A549 (cell line): ENCODE results near the gene BCOR. TPM values are rescaled to one million over a fixed set of nuclear protein-coding genes. Genes with fewer than 3 reads are reported as not detected.

ENCODE experiments used
- ATAC-seq, 2 experiments: fragments of 200-7000 bp in 1 of 2; fragments of >200 bp in 1 of 2; cut with Nextera tagmentation in 1 of 2; cut with Tn5 transposase in 1 of 2; 3 replicates each; pipeline versions ENCODE4 v1.8.0 to v1.9.1; 2018 to 2020; ENCODE audit warnings: mild to moderate bottlenecking in 1 of 2, moderate library complexity in 1 of 2
- CTCF ChIA-PET: fragments of 300-600 bp; sonication (Branson Sonifier 250); formaldehyde crosslinking; extraction: SDS; loops from one replicate; lab custom pipeline; 2021; ENCODE audit warnings: antibody characterized with exemption, inconsistent platforms; lab: Yijun Ruan, JAX
- POLR2A ChIA-PET: fragments of 350-600 bp; formaldehyde crosslinking; extraction: SDS; loops from one replicate; lab custom pipeline; 2021; ENCODE audit warnings: antibody characterized with exemption, inconsistent platforms; lab: Yijun Ruan, JAX
- DNase-seq, 2 experiments: peaks; one replicate each; pipeline versions ENCODE4 v3.0.0 to v3.0.0-alpha.2; 2011 to 2016; ENCODE audit warnings: low read depth in 1 of 2, low spot score in 1 of 2
- FAIRE-seq: peaks from 2 replicates; lab custom pipeline; 2011; peaks lifted over from hg19 to GRCh38; lab: Jason Lieb, UNC
- H3K27ac ChIP-seq, 2 experiments: fragments of >200 bp; sonication (Bioruptor Twin); formaldehyde crosslinking; 3 replicates each; pipeline ENCODE4 v1.5.1; 2016 to 2017
- H3K4me1 ChIP-seq: fragments of >200 bp; sonication (Bioruptor Twin); formaldehyde crosslinking; 3 replicates; pipeline ENCODE4 v1.6.1; 2016
- H3K4me2 ChIP-seq: fragments of >200 bp; sonication (Bioruptor Twin); formaldehyde crosslinking; 3 replicates; pipeline ENCODE4 v1.6.1; 2016
- H3K4me3 ChIP-seq: fragments of >200 bp; sonication (Bioruptor Twin); formaldehyde crosslinking; 3 replicates; pipeline ENCODE4 v1.5.1; 2016
- H3K9me3 ChIP-seq: fragments of >200 bp; sonication (Bioruptor Twin); formaldehyde crosslinking; 3 replicates; pipeline ENCODE4 v1.6.1; 2016
- BHLHE40 ChIP-seq: IDR thresholded peaks from 2 replicates; pipeline ENCODE4 v1.6.1; 2012; ENCODE audit warnings: low read depth, low read length, inconsistent platforms
- CBX8 ChIP-seq: fragments of 200-600 bp; sonication (generic); IDR thresholded peaks from 2 replicates; pipeline ENCODE4 v1.6.1; 2016
- FOSL2 ChIP-seq, 2 experiments: fragments of 450-650 bp in 1 of 2; fragments of >200 bp in 1 of 2; sonication (Bioruptor Twin) in 1 of 2; formaldehyde crosslinking; IDR thresholded peaks; 2 replicates each; pipeline versions ENCODE4 v1.5.0 to v1.6.1; 2016 to 2020; ENCODE audit warnings: mild to moderate bottlenecking in 1 of 2, moderate library complexity in 1 of 2
- GATA3 ChIP-seq: IDR thresholded peaks from 2 replicates; pipeline ENCODE4 v1.6.1; 2012; ENCODE audit warnings: borderline replicate concordance
- HDAC2 ChIP-seq: fragments of 200-600 bp; sonication (generic); IDR thresholded peaks from 2 replicates; pipeline ENCODE4 v1.6.1; 2016
- HOXA7 ChIP-seq: fragments of 250-450 bp; sonication (Bioruptor Pico); IDR thresholded peaks from 2 replicates; pipeline ENCODE4 v1.5.0; 2020; ENCODE audit warnings: mild to moderate bottlenecking, moderate library complexity
- HOXB13 ChIP-seq: fragments of 250-450 bp; sonication (Bioruptor Pico); IDR thresholded peaks from 2 replicates; pipeline ENCODE4 v1.5.0; 2020; ENCODE audit warnings: low read depth, mild to moderate bottlenecking, moderate library complexity
- HOXB5 ChIP-seq: fragments of 250-450 bp; sonication (Bioruptor Pico); IDR thresholded peaks from 2 replicates; pipeline ENCODE4 v1.5.0; 2020; ENCODE audit warnings: mild to moderate bottlenecking, moderate library complexity
- JUNB ChIP-seq: fragments of >200 bp; sonication (Bioruptor Twin); formaldehyde crosslinking; IDR thresholded peaks from 2 replicates; pipeline ENCODE4 v1.6.1; 2016
- MAFK ChIP-seq: fragments of 450-650 bp; IDR thresholded peaks from 2 replicates; pipeline ENCODE4 v1.6.1; 2014; ENCODE audit not compliant: partially characterized antibody
- MAZ ChIP-seq: fragments of 150-350 bp; IDR thresholded peaks from 2 replicates; pipeline ENCODE4 v1.6.1; 2014; ENCODE audit warnings: antibody characterized with exemption, low read depth, low read length, borderline replicate concordance
- NFE2L2 ChIP-seq: fragments of 150-350 bp; conservative IDR thresholded peaks from 2 replicates; pipeline ENCODE4 v1.6.1; 2014; ENCODE audit warnings: low read length
- POLR2A ChIP-seq: IDR thresholded peaks from 2 replicates; pipeline ENCODE4 v1.6.1; 2012; ENCODE audit warnings: mild to moderate bottlenecking, low read length
- RAD21 ChIP-seq, 2 experiments: fragments of >200 bp in 1 of 2; sonication (Bioruptor Twin) in 1 of 2; formaldehyde crosslinking in 1 of 2; IDR thresholded peaks in 1 of 2; conservative IDR thresholded peaks in 1 of 2; 2 replicates in 1 of 2; 3 replicates in 1 of 2; pipeline ENCODE4 v1.6.1; 2012 to 2018; ENCODE audit warnings: inconsistent platforms in 1 of 2
- RARB ChIP-seq: fragments of 250-450 bp; sonication (Bioruptor Pico); IDR thresholded peaks from 2 replicates; pipeline ENCODE4 v1.8.0; 2021; ENCODE audit warnings: mild to moderate bottlenecking, moderate library complexity
- RCOR1 ChIP-seq: fragments of 150-350 bp; IDR thresholded peaks from 2 replicates; pipeline ENCODE4 v1.6.1; 2014; ENCODE audit warnings: antibody characterized with exemption, low read length, low read depth
- RFX5 ChIP-seq: fragments of 450-650 bp; IDR thresholded peaks from 2 replicates; pipeline ENCODE4 v1.7.1; 2014; ENCODE audit warnings: antibody characterized with exemption, mild to moderate bottlenecking, moderate library complexity
- RNF2 ChIP-seq: fragments of 200-600 bp; sonication (generic); IDR thresholded peaks from 2 replicates; pipeline ENCODE4 v1.6.1; 2016; ENCODE audit warnings: low read depth, mild to moderate bottlenecking, antibody characterized with exemption, moderate library complexity, borderline replicate concordance
- SMC3 ChIP-seq: fragments of >200 bp; sonication (Bioruptor Twin); formaldehyde crosslinking; IDR thresholded peaks from 3 replicates; pipeline ENCODE4 v1.6.1; 2018; ENCODE audit warnings: inconsistent platforms
- TP53 ChIP-seq: fragments of 250-450 bp; sonication (Bioruptor Pico); IDR thresholded peaks from 2 replicates; pipeline ENCODE4 v1.5.0; 2021; ENCODE audit warnings: mild to moderate bottlenecking, moderate library complexity
- ZFP36 ChIP-seq: fragments of 450-650 bp; IDR thresholded peaks from 2 replicates; pipeline ENCODE4 v1.6.1; 2014; ENCODE audit warnings: borderline replicate concordance; ENCODE audit not compliant: partially characterized antibody
- ZNF302 ChIP-seq: fragments of 250-450 bp; sonication (Bioruptor Pico); IDR thresholded peaks from 2 replicates; pipeline ENCODE4 v1.9.0; 2021; ENCODE audit warnings: inconsistent platforms, mild to moderate bottlenecking, moderate library complexity
- ZSCAN20 ChIP-seq: fragments of 250-450 bp; sonication (Bioruptor Pico); IDR thresholded peaks from 2 replicates; pipeline ENCODE4 v1.8.0; 2022; ENCODE audit warnings: mild to moderate bottlenecking, moderate library complexity
- WGBS: methylation state at CpG from one replicate; pipeline ENCODE4 v1.1.6; 2017; ENCODE audit errors: missing lambda C conversion rate; 5-methylcytosine and 5-hydroxymethylcytosine counted together
- polyA plus RNA-seq, 4 experiments: library from polyadenylated mRNA; depleted of rRNA in 3 of 4; stranded (reverse); fragments of >200 nt; fragmentation: RNase III in 1 of 4; extraction: RNeasy Plus Mini Kit Qiagen cat#74134 plus additional on column Dnase treatment in 1 of 4; gene quantifications; 2 replicates in 3 of 4; 3 replicates in 1 of 4; pipeline ENCODE4 v1.2.3, GENCODE V29; 2011 to 2017
- TF ChIP-seq, protein P1 (sequence below): IDR thresholded peaks from 2 replicates; pipeline ENCODE4 v1.6.1; 2012
- TF ChIP-seq, protein P2 (sequence below): fragments of 450-650 bp; IDR thresholded peaks from 2 replicates; pipeline ENCODE4 v1.6.1; 2014; ENCODE audit warnings: antibody characterized with exemption
- TF ChIP-seq, protein P3 (sequence below): fragments of 250-450 bp; sonication (Bioruptor Pico); IDR thresholded peaks from 2 replicates; pipeline ENCODE4 v1.5.0; 2021; ENCODE audit warnings: mild to moderate bottlenecking, moderate library complexity, borderline replicate concordance

Gene BCOR
- polyA plus RNA-seq, 2 of the 4 experiments (the other 2 are of a cell fraction) = 12.2 to 12.6 TPM

GRCh38 chrX:40041915-40042314, 55.8 kb downstream of the BCOR start (continued):
- TF ChIP-seq ZFP36 (no peak), RARB (CRISPR knock-in tag) (no peak), HOXB5 (no peak), MAFK (no peak)

- ATAC-seq = no peak
- no peak overlapping the region for H3K27ac ChIP-seq
- no peak for FAIRE-seq
- H3K4me1 ChIP-seq = no peaks in the 10 kb centered on the region
- H3K9me3 ChIP-seq = no peaks in the 10 kb centered on the region
- WGBS = 70% methylated on average over 4 of the region's 4 CpGs
- no peak for TF ChIP-seq HOXA7 (CRISPR knock-in tag)
- TF ChIP-seq GATA3 = no peak
- TF ChIP-seq POLR2A = no peak
- TF ChIP-seq, all 56 proteins: peak for 0
- DNase-seq = no peak
- H3K4me3 ChIP-seq = no peak overlapping the region
- POLR2A ChIA-PET = no interaction called here
- CTCF ChIA-PET = no interaction called here
- no peak overlapping the region for H3K4me2 ChIP-seq
Observed at GRCh38 chrX:40040686-40041461, 56.9 kb downstream of the BCOR start.

GRCh38 chrX:40039887-40040286, 57.9 kb downstream of the BCOR start:
- 92% methylated on average over 7 of the region's 8 CpGs for WGBS
- Histone ChIP-seq H3K4me1 (no peaks in the 10 kb centered on the region), H3K4me2 (no peak overlapping the region), H3K27ac (no peak overlapping the region), H3K9me3 (no peaks in the 10 kb centered on the region), H3K4me3 (no peak overlapping the region)
- no peak for ATAC-seq
- no peak for FAIRE-seq
- TF ChIP-seq RARB (CRISPR knock-in tag) = no peak
- no peak for TF ChIP-seq ZSCAN20
- TF ChIP-seq FOSL2 (IDR thresholded peaks at IDR 0.05) = no peak
- no peak for TF ChIP-seq FOSL2 (CRISPR knock-in tag; IDR thresholded peaks at IDR 0.05)
- no peak for TF ChIP-seq RCOR1
- no peak for TF ChIP-seq JUNB
- ChIA-PET POLR2A (no interaction called here), CTCF (no interaction called here)
- DNase-seq = no peak

GRCh38 chrX:40037367-40037766, 60.4 kb downstream of the BCOR start:
- no peak overlapping the region for H3K4me2 ChIP-seq
- H3K27ac ChIP-seq = no peak overlapping the region
- no peaks in the 10 kb centered on the region for H3K4me1 ChIP-seq
- no peak for DNase-seq
- TF ChIP-seq MAZ (no peak), ZFP36 (no peak), BHLHE40 (no peak), CBX8 (no peak)
- TF ChIP-seq, protein P1, sequence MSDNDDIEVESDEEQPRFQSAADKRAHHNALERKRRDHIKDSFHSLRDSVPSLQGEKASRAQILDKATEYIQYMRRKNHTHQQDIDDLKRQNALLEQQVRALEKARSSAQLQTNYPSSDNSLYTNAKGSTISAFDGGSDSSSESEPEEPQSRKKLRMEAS = no peak
- ChIA-PET POLR2A (no interaction called here), CTCF (no interaction called here)
- no peak overlapping the region for H3K4me3 ChIP-seq
- FAIRE-seq = no peak
- ATAC-seq = no peak
- H3K9me3 ChIP-seq = no peaks in the 10 kb centered on the region

GRCh38 chrX:40035726-40036125, 62.0 kb downstream of the BCOR start:
- ChIA-PET POLR2A (no interaction called here), CTCF (no interaction called here)
- no peak overlapping the region for H3K27ac ChIP-seq

More at GRCh38 chrX:40035726-40036125, 62.0 kb downstream of the BCOR start:
- FAIRE-seq = no peak
- H3K4me3 ChIP-seq = no peak overlapping the region
- no peak overlapping the region for H3K4me2 ChIP-seq
- TF ChIP-seq RCOR1 (no peak), SMC3 (no peak), POLR2A (no peak), ZNF302 (CRISPR knock-in tag) (no peak), HDAC2 (no peak), RFX5 (no peak), GATA3 (no peak), RARB (CRISPR knock-in tag) (no peak), NFE2L2 (no peak), HOXB13 (no peak), TP53 (CRISPR knock-in tag) (no peak), JUNB (no peak), RNF2 (no peak), RAD21 (conservative IDR thresholded peaks at IDR 0.05 in 1 of 2, IDR thresholded peaks at IDR 0.05 in 1 of 2) (no peak)
- TF ChIP-seq, protein P2, sequence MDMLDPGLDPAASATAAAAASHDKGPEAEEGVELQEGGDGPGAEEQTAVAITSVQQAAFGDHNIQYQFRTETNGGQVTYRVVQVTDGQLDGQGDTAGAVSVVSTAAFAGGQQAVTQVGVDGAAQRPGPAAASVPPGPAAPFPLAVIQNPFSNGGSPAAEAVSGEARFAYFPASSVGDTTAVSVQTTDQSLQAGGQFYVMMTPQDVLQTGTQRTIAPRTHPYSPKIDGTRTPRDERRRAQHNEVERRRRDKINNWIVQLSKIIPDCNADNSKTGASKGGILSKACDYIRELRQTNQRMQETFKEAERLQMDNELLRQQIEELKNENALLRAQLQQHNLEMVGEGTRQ = no peak
- TF ChIP-seq, protein P3, sequence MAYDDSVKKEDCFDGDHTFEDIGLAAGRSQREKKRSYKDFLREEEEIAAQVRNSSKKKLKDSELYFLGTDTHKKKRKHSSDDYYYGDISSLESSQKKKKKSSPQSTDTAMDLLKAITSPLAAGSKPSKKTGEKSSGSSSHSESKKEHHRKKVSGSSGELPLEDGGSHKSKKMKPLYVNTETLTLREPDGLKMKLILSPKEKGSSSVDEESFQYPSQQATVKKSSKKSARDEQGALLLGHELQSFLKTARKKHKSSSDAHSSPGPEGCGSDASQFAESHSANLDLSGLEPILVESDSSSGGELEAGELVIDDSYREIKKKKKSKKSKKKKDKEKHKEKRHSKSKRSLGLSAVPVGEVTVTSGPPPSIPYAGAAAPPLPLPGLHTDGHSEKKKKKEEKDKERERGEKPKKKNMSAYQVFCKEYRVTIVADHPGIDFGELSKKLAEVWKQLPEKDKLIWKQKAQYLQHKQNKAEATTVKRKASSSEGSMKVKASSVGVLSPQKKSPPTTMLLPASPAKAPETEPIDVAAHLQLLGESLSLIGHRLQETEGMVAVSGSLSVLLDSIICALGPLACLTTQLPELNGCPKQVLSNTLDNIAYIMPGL (CRISPR knock-in tag) = no peak
- TF ChIP-seq, protein P1 = no peak
- no peak for DNase-seq
- ATAC-seq = no peak
- peaks cover 7% of the 10 kb centered on the region; the same call in 1 of the 3 replicates for H3K4me1 ChIP-seq
- WGBS = 87% methylated on average over 5 of the region's 5 CpGs
- no peaks in the 10 kb centered on the region for H3K9me3 ChIP-seq
